H1 (cell line): ENCODE data around the gene CHSY3. TPM values are rescaled to one million over a fixed set of nuclear protein-coding genes. Genes with fewer than 3 reads are reported as not detected.

ENCODE experiments used
- CTCF ChIA-PET: fragments of 300-600 bp; sonication (Branson Sonifier 250); formaldehyde crosslinking; loops from one replicate; lab custom pipeline; 2021; ENCODE audit not compliant: partially characterized antibody; lab: Charles Lee
- POLR2A ChIA-PET: fragments of 300-600 bp; sonication (Branson Sonifier 250); formaldehyde crosslinking; loops from one replicate; lab custom pipeline; 2021; ENCODE audit warnings: inconsistent platforms; ENCODE audit not compliant: partially characterized antibody; lab: Charles Lee
- DNase-seq, 2 experiments: peaks; one replicate each; pipeline versions ENCODE4 v3.0.0 to v3.0.0-alpha.2; 2010 to 2022; ENCODE audit warnings: low spot score in 2 of 2, low read depth in 1 of 2, mixed read lengths in 1 of 2
- FAIRE-seq: peaks from 2 replicates; lab custom pipeline; 2011; peaks lifted over from hg19 to GRCh38; lab: Jason Lieb, UNC
- H2AFZ ChIP-seq: 2 replicates; pipeline ENCODE4 v1.8.1; 2012; ENCODE audit warnings: low read length, inconsistent platforms
- H2AK5ac ChIP-seq: 2 replicates; pipeline ENCODE4 v1.6.1; 2013; ENCODE audit warnings: low read depth, low read length
- H2BK120ac ChIP-seq: replicated peaks from 2 replicates; pipeline ENCODE3; 2013; ENCODE audit warnings: low read depth, low read length, inconsistent platforms
- H2BK12ac ChIP-seq: 2 replicates; pipeline ENCODE4 v1.6.1; 2013; ENCODE audit warnings: low read depth, low read length
- H2BK15ac ChIP-seq: 2 replicates; pipeline ENCODE4 v1.6.1; 2013; ENCODE audit warnings: low read length
- H2BK20ac ChIP-seq: 2 replicates; pipeline ENCODE4 v1.6.1; 2013; ENCODE audit warnings: low read length
- H2BK5ac ChIP-seq: 2 replicates; pipeline ENCODE4 v1.6.1; 2013; ENCODE audit warnings: low read depth, low read length
- H3K14ac ChIP-seq: 2 replicates; pipeline ENCODE4 v1.6.1; 2013; ENCODE audit warnings: inconsistent platforms; ENCODE audit not compliant: insufficient read length
- H3K18ac ChIP-seq: 2 replicates; pipeline ENCODE4 v1.6.1; 2013; ENCODE audit warnings: low read length; ENCODE audit errors: extremely low read depth
- H3K23ac ChIP-seq: 2 replicates; pipeline ENCODE4 v1.6.1; 2013; ENCODE audit warnings: inconsistent platforms; ENCODE audit not compliant: insufficient read length
- H3K23me2 ChIP-seq: 2 replicates; pipeline ENCODE4 v1.6.1; 2013; ENCODE audit warnings: low read depth, low read length
- H3K27ac ChIP-seq: 2 replicates; pipeline ENCODE4 v1.6.1; 2011; ENCODE audit warnings: low read depth, low read length, inconsistent platforms
- H3K27me3 ChIP-seq, 4 experiments: replicated peaks in 1 of 4; 1 replicate in 1 of 4; 2 replicates in 3 of 4; pipeline versions ENCODE4 v1.6.1 to v1.8.1; 2011 to 2013; ENCODE audit warnings: low read length in 3 of 4, mild to moderate bottlenecking in 3 of 4, inconsistent platforms in 2 of 4, mixed read lengths in 2 of 4, moderate library complexity in 1 of 4; ENCODE audit not compliant: control insufficient read depth in 3 of 4, insufficient read depth in 3 of 4; ENCODE audit errors: extremely low read depth in 1 of 4
- H3K36me3 ChIP-seq, 4 experiments: 2 replicates each; pipeline versions ENCODE4 v1.6.1 to v1.8.1; 2011 to 2013; ENCODE audit warnings: mild to moderate bottlenecking in 4 of 4, low read length in 3 of 4, moderate library complexity in 2 of 4, control low read depth in 1 of 4, inconsistent platforms in 1 of 4; ENCODE audit not compliant: insufficient read depth in 4 of 4, control insufficient read depth in 2 of 4
- H3K4ac ChIP-seq: replicated peaks from 2 replicates; pipeline ENCODE3; 2013; ENCODE audit warnings: low read length, low read depth, mixed read lengths, inconsistent platforms; ENCODE audit not compliant: insufficient read length
- H3K4me1 ChIP-seq, 4 experiments: replicated peaks in 1 of 4; 1 replicate in 1 of 4; 2 replicates in 3 of 4; pipeline versions ENCODE4 v1.6.1 to v1.8.1; 2011 to 2013; ENCODE audit warnings: low read length in 3 of 4, inconsistent platforms in 2 of 4, mixed read lengths in 1 of 4; ENCODE audit not compliant: insufficient read depth in 4 of 4, control insufficient read depth in 3 of 4
- H3K4me2 ChIP-seq, 2 experiments: 2 replicates each; pipeline versions ENCODE4 v1.6.1 to v1.8.1; 2011 to 2013; ENCODE audit warnings: low read depth in 2 of 2, low read length in 2 of 2, control low read depth in 1 of 2, inconsistent platforms in 1 of 2, mild to moderate bottlenecking in 1 of 2; ENCODE audit not compliant: insufficient read depth in 1 of 2
- H3K4me3 ChIP-seq, 4 experiments: fragments of 200-600, 300-600 bp in 1 of 4; sonication (generic), shearing (Covaris generic), sonication (Bioruptor Twin) in 1 of 4; 2 replicates each; pipeline versions ENCODE4 v1.5.1 to v1.8.1; 2011 to 2016; ENCODE audit warnings: low read length in 4 of 4, low read depth in 3 of 4, control low read depth in 2 of 4, inconsistent platforms in 2 of 4, mild to moderate bottlenecking in 2 of 4, mixed read lengths in 1 of 4, moderate library complexity in 1 of 4; ENCODE audit not compliant: insufficient read depth in 2 of 4; ENCODE audit errors: extremely low read depth in 1 of 4
- H3K56ac ChIP-seq: replicated peaks from 2 replicates; pipeline ENCODE3; 2013; ENCODE audit warnings: low read depth, mild to moderate bottlenecking, mixed read lengths, low read length, inconsistent platforms; ENCODE audit not compliant: insufficient read length
- H3K79me1 ChIP-seq: 2 replicates; pipeline ENCODE4 v1.6.1; 2013; ENCODE audit warnings: low read depth, low read length, control low read depth
- H3K79me2 ChIP-seq, 2 experiments: 2 replicates each; pipeline versions ENCODE4 v1.6.1 to v1.8.1; 2012 to 2013; ENCODE audit warnings: low read length in 2 of 2, mild to moderate bottlenecking in 2 of 2, inconsistent platforms in 1 of 2; ENCODE audit not compliant: insufficient read depth in 2 of 2, control insufficient read depth in 1 of 2
- H3K9ac ChIP-seq, 4 experiments: replicated peaks in 1 of 4; 1 replicate in 1 of 4; 2 replicates in 3 of 4; pipeline versions ENCODE4 v1.6.1 to v1.8.1; 2011 to 2013; ENCODE audit warnings: low read depth in 3 of 4, low read length in 3 of 4, control low read depth in 2 of 4, mild to moderate bottlenecking in 2 of 4, moderate library complexity in 2 of 4, inconsistent platforms in 1 of 4; ENCODE audit errors: extremely low read depth in 1 of 4
- H3K9me3 ChIP-seq, 2 experiments: 2 replicates each; pipeline versions ENCODE4 v1.6.1 to v1.8.1; 2012 to 2013; ENCODE audit warnings: mild to moderate bottlenecking in 2 of 2, moderate library complexity in 2 of 2, control low read depth in 1 of 2, inconsistent platforms in 1 of 2, low read depth in 1 of 2, low read length in 1 of 2, mixed read lengths in 1 of 2; ENCODE audit not compliant: insufficient read depth in 2 of 2
- H4K20me1 ChIP-seq, 2 experiments: replicated peaks in 1 of 2; 2 replicates each; pipeline versions ENCODE3 to v1.8.1; 2011 to 2013; ENCODE audit warnings: inconsistent platforms in 2 of 2, low read length in 2 of 2, mild to moderate bottlenecking in 1 of 2; ENCODE audit not compliant: insufficient read depth in 2 of 2, control insufficient read depth in 1 of 2
- H4K5ac ChIP-seq: 2 replicates; pipeline ENCODE4 v1.6.1; 2013; ENCODE audit warnings: low read length, low read depth, mixed read lengths, inconsistent platforms; ENCODE audit not compliant: insufficient read length
- H4K8ac ChIP-seq: 2 replicates; pipeline ENCODE4 v1.8.0; 2013; ENCODE audit warnings: mild to moderate bottlenecking, moderate library complexity, low read length, inconsistent platforms; ENCODE audit not compliant: insufficient read depth; ENCODE audit errors: extremely low read depth
- H4K91ac ChIP-seq: replicated peaks from 2 replicates; pipeline ENCODE3; 2013; ENCODE audit warnings: low read length, mixed read lengths, inconsistent platforms; ENCODE audit not compliant: insufficient read length
- BRCA1 ChIP-seq: IDR thresholded peaks from 2 replicates; pipeline ENCODE4 v1.6.1; 2012; ENCODE audit warnings: low read depth, low read length, improper control_type of control experiment
- CHD1 ChIP-seq: IDR thresholded peaks from 2 replicates; pipeline ENCODE4 v1.6.1; 2012; ENCODE audit warnings: low read depth, low read length, improper control_type of control experiment
- CREB1 ChIP-seq: IDR thresholded peaks from 2 replicates; pipeline ENCODE4 v1.6.1; 2012; ENCODE audit warnings: inconsistent platforms
- CTBP2 ChIP-seq: IDR thresholded peaks from 2 replicates; pipeline ENCODE4 v1.7.0; 2011; ENCODE audit warnings: borderline replicate concordance, mild to moderate bottlenecking, moderate library complexity, mixed read lengths, low read length; ENCODE audit not compliant: insufficient read depth, insufficient read length
- FOSL1 ChIP-seq: IDR thresholded peaks from 2 replicates; pipeline ENCODE4 v1.6.1; 2011; ENCODE audit warnings: mild to moderate bottlenecking, low read depth, low read length, moderate library complexity; ENCODE audit not compliant: insufficient read depth
- SRF ChIP-seq: IDR thresholded peaks from 2 replicates; pipeline ENCODE4 v1.6.1; 2011; ENCODE audit warnings: mild to moderate bottlenecking, low read depth, low read length, moderate library complexity
- TAF7 ChIP-seq: optimal IDR thresholded peaks from 2 replicates; pipeline ENCODE3; 2011; ENCODE audit warnings: low read depth, mild to moderate bottlenecking, inconsistent platforms, low read length, moderate library complexity, borderline replicate concordance
- polyA plus RNA-seq, 7 experiments: library from polyadenylated mRNA; depleted of rRNA in 3 of 7; stranded (reverse) in 5 of 7; unstranded in 2 of 7; fragments of >200 nt in 5 of 7; fragments of 200-250 nt in 2 of 7; gene quantifications; 1 replicate in 5 of 7; 2 replicates in 1 of 7; 4 replicates in 1 of 7; pipeline versions ENCODE4 v1.2.1 to v1.2.3, GENCODE V29; 2011 to 2013; ENCODE audit warnings: missing spikeins in 2 of 7, mixed read lengths in 2 of 7
- total RNA-seq: library from RNA; stranded (reverse); fragmentation: NEBNext Ultra II Directional; extraction: Animal tissue kit (Norgen Biotek cat#: 25700); gene quantifications from 2 replicates; pipeline ENCODE4 v1.2.1, GENCODE V29; 2021
- TF ChIP-seq, protein P1 (sequence below): IDR thresholded peaks from 2 replicates; pipeline ENCODE4 v1.6.1; 2012; ENCODE audit warnings: inconsistent platforms

The CHSY3 gene
- total and polyA plus RNA-seq, 2 of the 8 experiments (the other 6 are each of a cell fraction or from before 2014, with no cell fraction given), result 0.24 to 1.8 TPM

DNA sequence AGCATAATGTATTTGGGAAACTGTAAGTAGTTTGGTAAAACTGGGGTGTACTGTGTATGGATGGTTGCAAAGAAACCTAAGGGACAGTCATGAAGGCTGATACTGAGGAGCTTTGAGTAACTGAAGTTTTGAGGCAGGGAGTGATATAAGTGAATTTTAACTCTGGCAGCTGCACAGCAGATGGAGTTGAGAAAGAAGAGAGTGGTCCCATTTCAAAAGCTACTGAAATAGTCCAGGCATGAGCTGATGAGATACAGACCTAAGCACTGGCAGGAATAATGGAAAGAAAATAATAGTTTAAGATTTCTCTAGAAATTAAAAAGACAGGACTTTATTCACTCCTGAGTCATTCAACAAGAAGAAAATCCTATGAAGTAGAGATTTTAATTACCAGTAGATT lies 232.0 kb downstream of the CHSY3 start:
- no peak for FAIRE-seq
- POLR2A ChIA-PET, result no interaction called here
- Histone ChIP-seq H3K79me2 (no peaks in the 10 kb centered on the region), H2BK5ac (no peak overlapping the region), H3K23ac (no peak overlapping the region), H3K27me3 (no peaks in the 10 kb centered on the region), H2BK12ac (no peak overlapping the region), H2BK15ac (no peak overlapping the region), H2AK5ac (no peak overlapping the region), H2AFZ (no peak overlapping the region), H4K91ac (no peak overlapping the region), H2BK120ac (no peak overlapping the region), H3K4me1 (no peaks in the 10 kb centered on the region), H3K18ac (no peak overlapping the region), H3K4me2 (no peak overlapping the region), H3K4me3 (no peak overlapping the region), H3K36me3 (peaks cover 0 to 2% (median 0%) of the 10 kb centered on the region in 4 experiments; a peak in 1 of 8 replicates), H3K56ac (no peak overlapping the region), H3K9ac (no peak overlapping the region), H4K20me1 (no peaks in the 10 kb centered on the region), H3K27ac (no peak overlapping the region), H3K79me1 (no peaks in the 10 kb centered on the region), H4K5ac (no peak overlapping the region), H3K23me2 (no peaks in the 10 kb centered on the region), H3K9me3 (no peaks in the 10 kb centered on the region), H4K8ac (no peak overlapping the region), H3K14ac (no peak overlapping the region), H2BK20ac (no peak overlapping the region), H3K4ac (no peak overlapping the region)
- CTCF ChIA-PET, result interaction anchor here (0.7 to 1.7 kb wide), 5 partner anchors 12 to 364 kb away, joined by 3 to 8 read pairs (median 3); no protein-coding TSS in a partner anchor
- no peak for DNase-seq
- TF ChIP-seq BRCA1 (no peak), CREB1 (no peak), CHD1 (no peak), TAF7 (no peak), FOSL1 (no peak), SRF (no peak), CTBP2 (no peak)
- TF ChIP-seq, protein P1, sequence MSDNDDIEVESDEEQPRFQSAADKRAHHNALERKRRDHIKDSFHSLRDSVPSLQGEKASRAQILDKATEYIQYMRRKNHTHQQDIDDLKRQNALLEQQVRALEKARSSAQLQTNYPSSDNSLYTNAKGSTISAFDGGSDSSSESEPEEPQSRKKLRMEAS, result no peak
